ENCODE results near the gene SELENOP. TPM values are rescaled to one million over a fixed set of nuclear protein-coding genes. Genes with fewer than 3 reads are reported as not detected.

SELENOP gene
- total and polyA plus RNA-seq, 2 of the 8 experiments (the other 6 are each of a cell fraction or from before 2014, with no cell fraction given) = 5.5 to 19.4 TPM

DNA sequence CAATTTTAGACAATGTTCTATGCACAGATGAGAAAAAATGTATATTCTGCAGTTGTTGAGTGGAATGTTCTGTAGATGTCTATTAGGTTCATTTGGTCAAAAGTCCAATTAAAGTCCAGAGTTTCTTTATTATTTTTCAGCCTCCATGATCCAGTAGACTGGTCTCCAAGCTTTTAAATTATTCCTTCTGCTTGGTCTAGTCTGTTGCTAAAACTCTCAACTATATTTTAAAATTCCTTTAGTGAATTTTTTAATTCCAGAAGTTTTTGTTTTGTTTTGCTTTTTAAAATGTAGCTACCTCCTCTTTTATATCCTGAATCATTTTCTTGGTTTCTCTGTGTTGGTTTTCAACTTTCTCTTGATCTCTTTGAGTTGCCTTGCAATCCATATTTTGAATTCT is 24.6 kb downstream of the SELENOP start (continued):
- TF ChIP-seq, protein P1, sequence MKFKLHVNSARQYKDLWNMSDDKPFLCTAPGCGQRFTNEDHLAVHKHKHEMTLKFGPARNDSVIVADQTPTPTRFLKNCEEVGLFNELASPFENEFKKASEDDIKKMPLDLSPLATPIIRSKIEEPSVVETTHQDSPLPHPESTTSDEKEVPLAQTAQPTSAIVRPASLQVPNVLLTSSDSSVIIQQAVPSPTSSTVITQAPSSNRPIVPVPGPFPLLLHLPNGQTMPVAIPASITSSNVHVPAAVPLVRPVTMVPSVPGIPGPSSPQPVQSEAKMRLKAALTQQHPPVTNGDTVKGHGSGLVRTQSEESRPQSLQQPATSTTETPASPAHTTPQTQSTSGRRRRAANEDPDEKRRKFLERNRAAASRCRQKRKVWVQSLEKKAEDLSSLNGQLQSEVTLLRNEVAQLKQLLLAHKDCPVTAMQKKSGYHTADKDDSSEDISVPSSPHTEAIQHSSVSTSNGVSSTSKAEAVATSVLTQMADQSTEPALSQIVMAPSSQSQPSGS (IDR thresholded peaks at IDR 0.05; ENCODE audit: low read length) = no peak
- no peak for TF ChIP-seq TAF7 (optimal IDR thresholded peaks at IDR 0.05; ENCODE audit: borderline replicate concordance, low read depth, low read length)
